IPS-18c (cell line): Measurements from ENCODE around the gene RBP4.

Source experiments
- H3K4me3 ChIP-seq: 2 replicates; pipeline ENCODE4 v1.7.0; 2013; ENCODE audit warnings: low read depth, mild to moderate bottlenecking, low read length, moderate library complexity; ENCODE audit not compliant: insufficient read depth
- H3K9me3 ChIP-seq: one replicate; pipeline ENCODE4 v1.6.1; 2013; ENCODE audit warnings: mild to moderate bottlenecking, low read length, moderate library complexity; ENCODE audit not compliant: control insufficient read depth, insufficient read depth

The RBP4 gene

DNA sequence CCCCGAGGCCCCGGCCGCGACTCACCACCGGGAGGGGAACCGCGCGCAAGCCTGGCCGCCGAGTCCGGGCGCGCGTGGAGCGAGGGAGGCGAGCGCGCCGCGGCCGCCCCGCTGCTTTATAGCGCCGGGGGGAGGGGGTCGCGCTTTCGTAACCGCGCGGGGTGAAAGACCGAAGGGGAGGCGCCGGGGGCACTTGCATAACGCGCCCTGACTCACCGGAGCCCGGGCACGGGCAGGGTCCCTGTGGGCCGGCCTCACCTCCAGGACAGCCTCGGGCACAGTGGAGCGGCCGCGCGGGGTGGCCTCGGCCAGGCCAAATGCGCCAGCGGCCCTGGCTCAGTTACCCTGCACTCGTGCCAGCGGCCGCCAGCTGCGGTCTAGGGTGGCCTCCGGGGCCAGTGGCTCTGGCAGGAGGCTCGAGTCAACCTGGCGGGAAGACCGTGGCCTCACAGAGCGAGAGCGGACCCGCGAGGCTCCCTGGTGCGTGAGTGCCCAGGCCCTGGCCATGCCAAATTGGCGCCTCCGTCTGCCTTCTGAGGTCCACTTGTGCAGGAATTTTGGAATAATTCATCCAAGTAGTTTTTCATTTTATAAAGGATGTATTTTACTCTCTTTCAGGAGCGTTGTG lies at the start of gene RBP4:
TSS of gene RBP4 (minus strand) at position 90 of the 628 bp plus-strand sequence. CDS start 207 bp downstream, outside the sequence.
- Histone ChIP-seq H3K4me3 (peak within 1 kb of the TSS; percentile 57), H3K9me3 (no peaks in the 10 kb centered on the region)

GRCh38 chr10:93639791-93640190 lies 38.8 kb upstream of the RBP4 start:
- no peak overlapping the region for H3K4me3 ChIP-seq
- H3K9me3 ChIP-seq, result no peaks in the 10 kb centered on the region

GRCh38 chr10:93630625-93631557 lies 29.9 kb upstream of the RBP4 start:
- H3K9me3 ChIP-seq, result no peaks in the 10 kb centered on the region
- H3K4me3 ChIP-seq, result no peak overlapping the region

GRCh38 chr10:93629647-93630305 lies 28.7 kb upstream of the RBP4 start:
- Histone ChIP-seq H3K4me3 (no peak overlapping the region), H3K9me3 (no peaks in the 10 kb centered on the region)

- H3K4me3 ChIP-seq, result no peak overlapping the region
- no peaks in the 10 kb centered on the region for H3K9me3 ChIP-seq
Measured at GRCh38 chr10:93628858-93629257, 27.8 kb upstream of the RBP4 start.

GRCh38 chr10:93622942-93623341 lies 21.9 kb upstream of the RBP4 start:
- no peak overlapping the region for H3K4me3 ChIP-seq
- H3K9me3 ChIP-seq, result no peaks in the 10 kb centered on the region

GRCh38 chr10:93620925-93621324 lies 19.9 kb upstream of the RBP4 start:
- no peaks in the 10 kb centered on the region for H3K9me3 ChIP-seq
- no peak overlapping the region for H3K4me3 ChIP-seq

- Histone ChIP-seq H3K9me3 (no peaks in the 10 kb centered on the region), H3K4me3 (no peak overlapping the region)
Measured at GRCh38 chr10:93615576-93616235, 14.7 kb upstream of the RBP4 start.

DNA sequence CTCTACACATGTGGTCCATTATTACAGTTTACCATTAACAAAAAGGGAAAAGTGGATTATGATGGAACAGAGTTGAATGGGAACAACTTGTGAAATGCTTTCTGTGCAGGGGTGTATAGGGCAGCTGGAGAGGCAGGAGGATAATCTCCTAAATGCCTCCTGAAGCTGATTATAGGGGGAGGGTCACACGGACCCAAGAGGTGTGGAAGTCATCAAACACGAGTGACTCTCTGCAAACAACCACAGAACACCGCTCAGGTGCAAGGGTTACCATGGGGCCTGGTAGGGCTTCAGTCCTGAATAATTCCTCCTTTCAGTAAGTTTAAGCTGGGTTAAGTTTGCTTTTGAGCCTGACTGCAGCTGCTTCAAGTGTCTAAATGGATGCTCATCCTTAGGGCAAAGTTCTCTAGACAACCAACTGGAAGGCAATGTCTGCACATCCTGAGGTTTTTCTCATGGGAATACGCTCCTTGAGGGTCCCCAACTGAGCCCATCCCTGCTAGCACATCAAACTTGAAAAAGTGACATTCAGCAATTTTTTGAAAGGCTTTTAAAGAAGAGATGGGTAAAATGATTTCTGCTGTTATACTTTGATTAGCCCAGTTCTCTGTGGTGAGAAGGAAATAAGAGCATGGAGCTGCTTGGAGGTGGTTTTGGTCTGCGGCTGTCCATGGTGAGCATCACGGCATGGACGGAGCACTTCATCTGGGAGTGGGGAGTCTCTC lies 13.2 kb upstream of the RBP4 start:
- H3K9me3 ChIP-seq, result no peaks in the 10 kb centered on the region
- H3K4me3 ChIP-seq, result no peak overlapping the region

- no peaks in the 10 kb centered on the region for H3K9me3 ChIP-seq
- H3K4me3 ChIP-seq, result no peak overlapping the region
Measured at GRCh38 chr10:93613126-93613525, 12.1 kb upstream of the RBP4 start.

DNA sequence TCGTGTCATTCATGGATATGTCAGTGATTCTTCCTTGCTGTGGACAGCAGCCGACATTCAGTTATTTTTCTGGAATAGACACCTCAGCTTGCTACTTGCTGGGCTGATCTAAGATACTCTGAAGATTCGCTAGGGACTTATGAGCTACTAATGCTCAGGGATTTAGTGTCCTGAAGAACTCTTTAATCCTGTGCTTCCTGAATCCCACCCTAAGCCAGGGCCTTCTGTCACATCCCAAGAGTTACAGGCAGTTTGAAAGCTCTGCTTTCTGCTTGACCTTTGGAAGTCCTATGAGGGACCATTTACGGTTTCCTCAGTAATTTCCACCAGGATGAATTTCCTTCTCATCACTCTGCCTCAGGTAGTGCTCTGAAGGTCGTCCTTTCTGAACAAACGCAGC lies 11.3 kb upstream of the RBP4 start, which contains the start of gene PDE6C:
TSS of gene PDE6C (plus strand) at position 227 of the 400 bp plus-strand sequence. CDS start 189 bp downstream, outside the sequence.
- Histone ChIP-seq H3K4me3 (no peak within 1 kb of the TSS), H3K9me3 (no peaks in the 10 kb centered on the region)

- H3K4me3 ChIP-seq, result no peak overlapping the region
- no peaks in the 10 kb centered on the region for H3K9me3 ChIP-seq
Measured at GRCh38 chr10:93608421-93608820, 7.4 kb upstream of the RBP4 start.

- H3K9me3 ChIP-seq, result no peaks in the 10 kb centered on the region
Measured at GRCh38 chr10:93604146-93604545, 3.1 kb upstream of the RBP4 start.

DNA sequence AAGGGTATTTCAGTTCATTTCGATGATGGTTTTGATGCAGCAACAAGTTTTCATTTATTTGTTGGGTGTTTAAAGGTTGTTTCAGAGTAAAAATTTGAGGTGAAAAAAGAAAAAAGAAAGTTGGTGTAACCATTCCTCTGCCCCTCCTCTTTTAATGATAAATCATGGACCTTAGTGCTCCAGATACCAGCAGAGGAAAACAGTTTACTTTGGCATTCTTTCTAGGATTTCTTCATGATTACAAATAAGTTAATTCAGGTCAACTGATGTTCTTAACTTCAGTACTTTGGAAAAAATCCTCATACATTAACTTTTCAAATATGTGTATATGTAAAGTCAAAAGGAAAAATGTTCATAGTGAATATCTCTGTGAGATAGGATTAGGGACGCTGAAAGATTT lies 2.0 kb upstream of the RBP4 start:
- Histone ChIP-seq H3K9me3 (no peaks in the 10 kb centered on the region), H3K4me3 (no peak overlapping the region)

More at GRCh38 chr10:93604146-93604545, 3.1 kb upstream of the RBP4 start:
- no peak overlapping the region for H3K4me3 ChIP-seq

- Histone ChIP-seq H3K4me3 (no peak overlapping the region), H3K9me3 (no peaks in the 10 kb centered on the region)
Measured at GRCh38 chr10:93601774-93602162, 733 bp upstream of the RBP4 start.

DNA sequence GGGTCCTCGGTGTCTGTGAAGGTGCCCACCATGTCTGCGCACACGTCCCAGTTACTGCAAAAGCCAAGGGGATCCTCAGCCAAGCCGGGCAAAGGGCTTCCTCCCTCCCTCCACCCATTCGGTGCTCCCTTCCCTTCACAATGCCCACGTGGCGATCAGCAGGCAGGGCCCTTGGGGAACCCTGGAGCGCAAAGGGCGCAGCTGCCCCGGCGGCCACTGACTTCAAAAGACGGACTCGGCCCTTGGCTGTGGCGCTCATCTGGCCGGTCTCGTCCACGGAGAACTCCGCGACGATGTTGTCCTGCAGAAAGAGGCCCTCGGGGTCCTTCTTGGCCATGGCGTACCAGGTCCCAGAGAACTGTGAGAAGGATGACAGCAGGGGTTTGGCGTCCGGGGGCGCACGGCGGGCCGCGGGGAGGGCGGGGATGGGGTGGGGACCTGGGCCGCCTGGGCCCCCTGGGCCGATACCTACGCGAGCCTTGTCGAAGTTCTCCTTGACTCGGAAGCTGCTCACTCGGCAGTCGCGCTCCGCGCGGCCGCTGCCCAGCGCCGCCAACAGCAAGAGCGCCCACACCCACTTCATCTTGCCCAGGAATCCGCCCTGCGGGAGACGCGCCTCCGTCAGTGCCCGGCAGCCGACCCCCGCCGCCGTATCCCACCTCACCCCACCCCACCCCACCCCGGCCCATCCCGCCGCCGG lies 439 bp downstream of the RBP4 start:
- Histone ChIP-seq H3K9me3 (no peaks in the 10 kb centered on the region), H3K4me3 (peak overlapping the region; percentile 34; the same call in 1 of the 2 replicates)
